Retina (tissue), 1 donor: ENCODE measurements around the gene KIAA1755.
"Not testable (repeated sequence)": the region's sequence is repeated elsewhere in the genome, so short reads cannot be mapped to it uniquely, and the experiment has no call there.

Source experiments
- DNase-seq: peaks from one replicate; pipeline ENCODE4 v3.0.0-alpha.2; 2016

The KIAA1755 gene

GRCh38 chr20:38290829-38291814, 30.6 kb upstream of the KIAA1755 start:
- DNase-seq: no peak

GRCh38 chr20:38286586-38287531, 26.3 kb upstream of the KIAA1755 start:
- DNase-seq: peak; percentile 57

GRCh38 chr20:38284893-38285444, 24.4 kb upstream of the KIAA1755 start:
- no peak for DNase-seq

GRCh38 chr20:38284066-38284650, 23.6 kb upstream of the KIAA1755 start:
- DNase-seq: not testable (repeated sequence)

- no peak for DNase-seq
Observed at GRCh38 chr20:38283236-38283635, 22.7 kb upstream of the KIAA1755 start.

- not testable (repeated sequence) for DNase-seq
Observed at GRCh38 chr20:38281176-38281915, 20.8 kb upstream of the KIAA1755 start.

GRCh38 chr20:38278763-38279162, 18.2 kb upstream of the KIAA1755 start:
- no peak for DNase-seq

GRCh38 chr20:38278131-38278530, 17.6 kb upstream of the KIAA1755 start:
- DNase-seq: peak; percentile 79

GRCh38 chr20:38277691-38278090, 17.2 kb upstream of the KIAA1755 start:
- DNase-seq: no peak

GRCh38 chr20:38277285-38277684, 16.8 kb upstream of the KIAA1755 start:
- no peak for DNase-seq

GRCh38 chr20:38275815-38276550, 15.4 kb upstream of the KIAA1755 start:
- no peak for DNase-seq

- DNase-seq: no peak
Observed at GRCh38 chr20:38272961-38273360, 12.4 kb upstream of the KIAA1755 start.

GRCh38 chr20:38272398-38272797, 11.9 kb upstream of the KIAA1755 start:
- no peak for DNase-seq

- no peak for DNase-seq
Observed at GRCh38 chr20:38271608-38272120, 11.1 kb upstream of the KIAA1755 start.

GRCh38 chr20:38270869-38271605, 10.5 kb upstream of the KIAA1755 start:
- no peak for DNase-seq

GRCh38 chr20:38269715-38270114, 9.2 kb upstream of the KIAA1755 start:
- DNase-seq: no peak

- DNase-seq: no peak
Observed at GRCh38 chr20:38269040-38269439, 8.5 kb upstream of the KIAA1755 start.

- no peak for DNase-seq
Observed at GRCh38 chr20:38267901-38268514, 7.5 kb upstream of the KIAA1755 start.

- DNase-seq: no peak
Observed at GRCh38 chr20:38267296-38267695, 6.8 kb upstream of the KIAA1755 start.

GRCh38 chr20:38266426-38266825, 5.9 kb upstream of the KIAA1755 start:
- no peak for DNase-seq
